MCF 10A (cell line): ENCODE data around the gene SFXN1. TPM values are rescaled to one million over a fixed set of nuclear protein-coding genes. Genes with fewer than 3 reads are reported as not detected.

Experiments used
- BruUV-seq: library from RNA; stranded (reverse); fragments of 400-500 nt; replicated peaks from 2 replicates; lab custom pipeline; 2021; lab: Mats Ljungman, UMichigan
- CTCF ChIA-PET: fragments of 300-600 bp; sonication (Branson Sonifier 250); formaldehyde crosslinking; extraction: SDS; loops from one replicate; lab custom pipeline; 2021; ENCODE audit warnings: antibody characterized with exemption, inconsistent platforms; lab: Yijun Ruan, JAX
- POLR2A ChIA-PET: fragments of 300-600, 350-650 bp; sonication (Branson Sonifier 250); formaldehyde crosslinking; extraction: SDS; loops from one replicate; lab custom pipeline; 2020; ENCODE audit warnings: antibody characterized with exemption, inconsistent platforms; lab: Yijun Ruan, JAX
- DNase-seq: peaks from one replicate; pipeline ENCODE4 v3.0.0-alpha.2; 2018; ENCODE audit not compliant: unreplicated experiment
- H3K27ac Mint-ChIP-seq: one replicate; pipeline ENCODE4 v1.8.0; 2022; ENCODE audit warnings: mild to moderate bottlenecking, low read depth, mixed read lengths; ENCODE audit not compliant: unreplicated experiment
- H3K27me3 Mint-ChIP-seq: one replicate; pipeline ENCODE4 v1.8.0; 2022; ENCODE audit warnings: mixed read lengths; ENCODE audit not compliant: insufficient read depth, unreplicated experiment
- H3K36me3 Mint-ChIP-seq: one replicate; pipeline ENCODE4 v1.8.0; 2022; ENCODE audit warnings: mild to moderate bottlenecking, moderate library complexity, mixed read lengths; ENCODE audit not compliant: insufficient read depth, unreplicated experiment
- H3K4me1 Mint-ChIP-seq: one replicate; pipeline ENCODE4 v1.8.0; 2022; ENCODE audit warnings: mixed read lengths; ENCODE audit not compliant: insufficient read depth, unreplicated experiment
- H3K4me3 Mint-ChIP-seq: one replicate; pipeline ENCODE4 v1.8.0; 2022; ENCODE audit warnings: mild to moderate bottlenecking, moderate library complexity, mixed read lengths; ENCODE audit not compliant: unreplicated experiment
- H3K9me3 Mint-ChIP-seq: one replicate; pipeline ENCODE4 v1.8.0; 2022; ENCODE audit warnings: mixed read lengths; ENCODE audit not compliant: unreplicated experiment
- intact Hi-C: fragments of 100-400 bp; cut with micrococcal nuclease; formaldehyde crosslinking; loops from 2 replicates; pipeline ENCODE4 v1.14.1; 2022
- total RNA-seq: library from RNA; stranded (reverse); gene quantifications from 2 replicates; pipeline ENCODE4 v1.2.3, GENCODE V29; 2022
- TF ChIP-seq, protein P1 (sequence below): fragments of 200-600 bp; IDR thresholded peaks from one replicate; pipeline ENCODE4 v1.8.0; 2022; ENCODE audit warnings: antibody characterized with exemption, mild to moderate bottlenecking; ENCODE audit not compliant: unreplicated experiment

SFXN1 gene
- total RNA-seq, 1 experiment from 2014 or later: 91.8 TPM

DNA sequence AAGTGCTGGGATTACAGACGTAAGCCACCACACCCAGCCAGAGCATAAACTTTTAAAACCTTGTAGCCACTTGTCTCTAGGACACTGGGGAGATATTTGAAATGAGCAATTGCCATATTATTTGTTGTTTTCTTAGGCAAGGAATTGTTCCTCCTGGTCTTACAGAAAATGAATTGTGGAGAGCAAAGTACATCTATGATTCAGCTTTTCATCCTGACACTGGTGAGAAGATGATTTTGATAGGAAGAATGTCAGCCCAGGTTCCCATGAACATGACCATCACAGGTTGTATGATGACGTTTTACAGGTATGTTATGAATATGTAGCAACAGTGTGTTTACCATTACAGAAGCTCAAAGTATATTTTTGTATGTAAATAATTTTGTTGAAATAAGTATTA is 30.5 kb downstream of the SFXN1 start:
- Mint-ChIP-seq H3K27ac (no peak overlapping the region), H3K27me3 (no peaks in the 10 kb centered on the region), H3K9me3 (no peaks in the 10 kb centered on the region), H3K4me3 (no peak overlapping the region), H3K4me1 (no peaks in the 10 kb centered on the region), H3K36me3 (peaks cover 62% of the 10 kb centered on the region)
- DNase-seq: no peak
- CTCF ChIA-PET: interaction anchor here (5.4 kb wide), 1 partner anchor 25 kb away, joined by 24 read pairs; no protein-coding TSS in a partner anchor
- intact Hi-C loops: no loop called here
- POLR2A ChIA-PET: interaction anchor here (0.9 kb wide), 1 partner anchor 30 kb away, joined by 3 read pairs; the partner anchor contains the start of gene SFXN1
- BruUV-seq: no TSS peak
- TF ChIP-seq, protein P1, sequence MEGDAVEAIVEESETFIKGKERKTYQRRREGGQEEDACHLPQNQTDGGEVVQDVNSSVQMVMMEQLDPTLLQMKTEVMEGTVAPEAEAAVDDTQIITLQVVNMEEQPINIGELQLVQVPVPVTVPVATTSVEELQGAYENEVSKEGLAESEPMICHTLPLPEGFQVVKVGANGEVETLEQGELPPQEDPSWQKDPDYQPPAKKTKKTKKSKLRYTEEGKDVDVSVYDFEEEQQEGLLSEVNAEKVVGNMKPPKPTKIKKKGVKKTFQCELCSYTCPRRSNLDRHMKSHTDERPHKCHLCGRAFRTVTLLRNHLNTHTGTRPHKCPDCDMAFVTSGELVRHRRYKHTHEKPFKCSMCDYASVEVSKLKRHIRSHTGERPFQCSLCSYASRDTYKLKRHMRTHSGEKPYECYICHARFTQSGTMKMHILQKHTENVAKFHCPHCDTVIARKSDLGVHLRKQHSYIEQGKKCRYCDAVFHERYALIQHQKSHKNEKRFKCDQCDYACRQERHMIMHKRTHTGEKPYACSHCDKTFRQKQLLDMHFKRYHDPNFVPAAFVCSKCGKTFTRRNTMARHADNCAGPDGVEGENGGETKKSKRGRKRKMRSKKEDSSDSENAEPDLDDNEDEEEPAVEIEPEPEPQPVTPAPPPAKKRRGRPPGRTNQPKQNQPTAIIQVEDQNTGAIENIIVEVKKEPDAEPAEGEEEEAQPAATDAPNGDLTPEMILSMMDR: no peak

DNA sequence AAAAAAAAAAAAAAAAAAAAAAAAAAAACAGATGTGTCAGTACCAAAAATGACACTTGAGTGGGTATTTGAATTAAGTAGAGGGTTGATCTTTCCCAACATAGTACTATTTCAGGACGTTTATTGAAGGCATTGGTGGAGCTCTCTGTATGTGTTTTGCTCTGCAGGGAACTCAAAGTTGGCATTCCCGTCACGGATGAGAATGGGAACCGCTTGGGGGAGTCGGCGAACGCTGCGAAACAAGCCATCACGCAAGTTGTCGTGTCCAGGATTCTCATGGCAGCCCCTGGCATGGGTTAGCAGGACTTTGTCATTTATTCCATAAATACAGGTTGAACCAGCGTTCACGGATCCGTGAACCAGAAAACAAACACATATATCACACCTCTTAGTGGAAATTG is 34.9 kb downstream of the SFXN1 start:
- CTCF ChIA-PET: interaction anchor here (1.4 to 5.4 kb wide), 2 partner anchors 20 to 21 kb away, joined by 5 to 24 read pairs; no protein-coding TSS in a partner anchor
- Mint-ChIP-seq H3K4me3 (no peak overlapping the region), H3K27ac (no peak overlapping the region), H3K36me3 (peaks cover 95% of the 10 kb centered on the region), H3K4me1 (no peaks in the 10 kb centered on the region), H3K27me3 (no peaks in the 10 kb centered on the region), H3K9me3 (no peaks in the 10 kb centered on the region)
- TF ChIP-seq, protein P1: no peak
- POLR2A ChIA-PET: no interaction called here
- intact Hi-C loops: no loop called here
- no peak for DNase-seq
- BruUV-seq: no TSS peak

DNA sequence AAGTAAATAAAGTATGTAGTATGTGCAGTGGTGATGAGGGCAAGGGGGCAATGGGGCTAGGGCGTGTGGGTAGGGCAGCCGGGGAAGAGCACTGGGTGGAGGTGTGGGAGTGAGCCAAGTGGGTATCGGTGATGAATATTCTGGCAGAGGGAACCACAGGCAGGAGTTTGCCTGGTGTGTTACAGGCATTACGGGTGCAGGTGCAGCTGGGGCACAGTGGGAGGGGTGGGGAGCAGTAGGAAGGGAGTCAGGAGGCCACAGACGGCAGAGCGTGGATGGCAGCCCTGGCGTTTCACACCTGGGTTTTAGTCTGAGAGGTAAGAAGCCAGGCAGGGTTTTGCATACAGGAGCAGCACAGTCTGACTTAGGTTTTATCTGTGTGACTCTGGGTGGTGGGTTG is 35.4 kb downstream of the SFXN1 start:
- no TSS peak for BruUV-seq
- POLR2A ChIA-PET: no interaction called here

More for the DNA sequence above, 35.4 kb downstream of the SFXN1 start:
- H3K4me3 Mint-ChIP-seq: no peak overlapping the region
- H3K9me3 Mint-ChIP-seq: no peaks in the 10 kb centered on the region
- H3K4me1 Mint-ChIP-seq: no peaks in the 10 kb centered on the region
- peaks cover 95% of the 10 kb centered on the region for H3K36me3 Mint-ChIP-seq
- no peak overlapping the region for H3K27ac Mint-ChIP-seq
- no peaks in the 10 kb centered on the region for H3K27me3 Mint-ChIP-seq
- TF ChIP-seq, protein P1: no peak
- no peak for DNase-seq
- CTCF ChIA-PET: interaction anchor here (1.3 to 1.4 kb wide), 2 partner anchors 20 to 205 kb away, joined by 3 to 5 read pairs; no protein-coding TSS in a partner anchor
- intact Hi-C loops: no loop called here
